Measurements from ENCODE around the gene EXOSC7. TPM values are rescaled to one million over a fixed set of nuclear protein-coding genes. Genes with fewer than 3 reads are reported as not detected.
"Not testable (repeated sequence)": the region's sequence is repeated elsewhere in the genome, so short reads cannot be mapped to it uniquely, and the experiment has no call there.

The EXOSC7 gene
- total RNA-seq, 1 donor from 2014 or later = 85.1 TPM

DNA sequence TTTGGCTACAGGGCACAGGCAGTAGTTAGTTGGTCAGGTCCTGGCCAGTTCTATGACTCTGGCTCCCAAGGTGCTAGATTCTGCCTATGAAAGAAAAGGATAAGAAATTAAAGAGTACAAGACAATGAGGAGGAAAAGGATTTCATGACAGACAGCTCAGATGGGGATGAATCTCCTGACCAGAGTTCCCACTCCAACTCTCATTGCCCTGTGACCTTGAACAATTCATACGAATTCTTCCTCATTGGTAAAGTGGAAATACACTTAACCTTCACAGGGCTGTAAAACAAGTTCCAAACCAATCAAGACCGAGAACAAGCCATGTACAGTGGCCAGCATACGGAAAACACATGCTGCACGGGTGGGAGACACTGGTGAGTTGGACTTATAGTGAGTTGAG lies 73.8 kb downstream of the EXOSC7 start:
- TF ChIP-seq CTCF (conservative IDR thresholded peaks at IDR 0.05; ENCODE audit: low read depth, low read length) = no peak
- no peak overlapping the region for H3K4me3 ChIP-seq (ENCODE audit: low read depth, low read length)
- no peak for DNase-seq (ENCODE audit: low read depth)

DNA sequence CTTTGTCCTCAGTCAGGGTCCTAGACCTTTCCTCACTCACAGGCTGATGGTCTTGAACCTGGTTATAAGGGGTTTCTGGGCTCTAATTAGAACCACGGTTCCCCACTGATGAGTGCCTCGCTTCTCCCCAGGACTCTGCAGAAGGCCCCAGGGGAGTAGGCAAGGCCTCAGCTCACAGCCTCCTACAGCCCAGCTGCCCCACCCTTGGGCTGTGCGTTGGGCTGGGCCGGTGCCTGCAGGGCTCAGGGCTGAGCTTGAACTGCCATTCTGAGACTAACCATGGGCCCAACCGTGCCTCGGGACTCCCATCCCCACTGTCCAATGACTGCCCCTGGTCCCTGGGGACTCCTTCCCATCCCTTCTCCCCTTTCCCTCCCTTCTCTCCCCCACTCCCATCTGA lies 75.6 kb downstream of the EXOSC7 start:
- DNase-seq (ENCODE audit: low read depth) = no peak
- no peak overlapping the region for H3K4me3 ChIP-seq (ENCODE audit: low read depth, low read length)
- no peak for TF ChIP-seq CTCF (conservative IDR thresholded peaks at IDR 0.05; ENCODE audit: low read depth, low read length)

DNA sequence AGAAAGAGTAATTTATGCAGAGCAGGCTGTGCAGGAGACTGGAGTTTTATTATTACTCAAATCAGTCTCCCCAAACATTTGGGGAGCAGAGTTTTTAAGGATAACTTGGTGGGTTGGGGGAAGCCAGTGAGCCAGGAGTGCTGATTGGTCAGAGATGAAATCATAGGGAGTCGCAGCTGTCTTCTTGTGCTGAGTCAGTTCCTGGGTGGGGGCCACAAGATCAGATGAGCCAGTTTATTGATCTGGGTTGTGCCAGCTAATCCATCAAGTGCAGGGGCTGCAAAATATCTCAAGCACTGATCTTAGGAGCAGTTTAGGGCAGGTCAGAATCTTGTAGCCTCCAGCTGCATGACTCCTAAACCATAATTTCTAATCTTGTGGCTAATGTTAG lies 77.8 kb downstream of the EXOSC7 start:
- DNase-seq (ENCODE audit: low read depth); H3K4me3 ChIP-seq (ENCODE audit: low read depth, low read length): not testable (repeated sequence)

GRCh38 chr3:45054196-45054857 lies 78.3 kb downstream of the EXOSC7 start:
- no peak overlapping the region for H3K4me3 ChIP-seq (ENCODE audit: low read depth, low read length)
- DNase-seq (ENCODE audit: low read depth) = peak; percentile 49
- TF ChIP-seq CTCF (conservative IDR thresholded peaks at IDR 0.05; ENCODE audit: low read depth, low read length) = no peak

GRCh38 chr3:45055032-45055410 lies 79.0 kb downstream of the EXOSC7 start:
- no peak overlapping the region for H3K4me3 ChIP-seq (ENCODE audit: low read depth, low read length)
- DNase-seq (ENCODE audit: low read depth) = peak; percentile 50
- TF ChIP-seq CTCF (conservative IDR thresholded peaks at IDR 0.05; ENCODE audit: low read depth, low read length) = no peak

DNA sequence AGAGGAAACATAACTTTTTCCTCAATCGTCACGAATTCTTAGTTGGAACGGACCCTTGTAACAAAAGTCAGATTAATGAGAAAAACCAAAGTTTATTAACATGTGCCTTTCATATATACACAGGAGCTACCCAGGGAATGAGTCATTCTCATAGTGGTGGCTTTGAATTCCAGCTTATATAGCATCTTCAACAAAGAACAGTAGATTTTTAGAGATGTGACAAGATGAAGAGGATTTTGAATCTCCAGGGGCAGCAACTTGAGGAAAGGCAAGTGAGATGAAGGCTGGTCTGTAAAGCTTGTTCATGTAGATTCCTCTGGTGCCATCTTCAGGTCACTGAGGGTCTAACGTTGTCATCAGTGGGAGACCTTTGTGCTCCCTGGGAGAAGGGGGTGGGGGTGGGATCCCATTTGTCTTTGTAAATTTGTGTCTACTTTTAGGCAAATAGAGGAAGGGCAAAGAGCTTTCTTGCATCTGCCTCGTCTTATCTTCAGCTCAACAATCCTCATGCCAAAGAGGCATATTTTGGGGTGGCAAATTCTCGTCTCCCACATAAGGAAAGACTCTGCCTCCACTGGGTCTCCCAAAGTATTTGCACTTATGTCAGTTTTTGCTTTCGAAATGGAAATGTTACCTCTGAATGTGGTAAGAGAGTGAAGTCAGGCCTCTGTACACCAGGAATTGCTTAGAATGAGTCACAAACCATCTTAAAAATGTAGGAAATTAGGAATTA lies 79.5 kb downstream of the EXOSC7 start:
- TF ChIP-seq CTCF (conservative IDR thresholded peaks at IDR 0.05; ENCODE audit: low read depth, low read length) = peak; percentile 16
- H3K4me3 ChIP-seq (ENCODE audit: low read depth, low read length) = no peak overlapping the region
- no peak for DNase-seq (ENCODE audit: low read depth)

- H3K4me3 ChIP-seq (ENCODE audit: low read depth, low read length) = no peak overlapping the region
- TF ChIP-seq CTCF (conservative IDR thresholded peaks at IDR 0.05; ENCODE audit: low read depth, low read length) = no peak
- DNase-seq (ENCODE audit: low read depth) = no peak
Observed at GRCh38 chr3:45056608-45057301, 80.7 kb downstream of the EXOSC7 start.

All from epithelial cell of proximal tubule (primary cell).